H1 (cell line): ENCODE data around the gene BET1L. TPM values are rescaled to one million over a fixed set of nuclear protein-coding genes. Genes with fewer than 3 reads are reported as not detected.

ENCODE experiments used
- polyA plus RNA-seq, 7 experiments: library from polyadenylated mRNA; depleted of rRNA in 3 of 7; stranded (reverse) in 5 of 7; unstranded in 2 of 7; fragments of >200 nt in 5 of 7; fragments of 200-250 nt in 2 of 7; gene quantifications; 1 replicate in 5 of 7; 2 replicates in 1 of 7; 4 replicates in 1 of 7; pipeline versions ENCODE4 v1.2.1 to v1.2.3, GENCODE V29; 2011 to 2013; ENCODE audit warnings: missing spikeins in 2 of 7, mixed read lengths in 2 of 7
- total RNA-seq: library from RNA; stranded (reverse); fragmentation: NEBNext Ultra II Directional; extraction: Animal tissue kit (Norgen Biotek cat#: 25700); gene quantifications from 2 replicates; pipeline ENCODE4 v1.2.1, GENCODE V29; 2021
- TF ChIP-seq, protein P1 (sequence below): IDR thresholded peaks from 2 replicates; pipeline ENCODE4 v1.6.1; 2011; ENCODE audit warnings: low read length, improper control_type of control experiment

The BET1L gene
- total and polyA plus RNA-seq, 2 of the 8 experiments (the other 6 are each of a cell fraction or from before 2014, with no cell fraction given): 40.2 to 61.9 TPM

DNA sequence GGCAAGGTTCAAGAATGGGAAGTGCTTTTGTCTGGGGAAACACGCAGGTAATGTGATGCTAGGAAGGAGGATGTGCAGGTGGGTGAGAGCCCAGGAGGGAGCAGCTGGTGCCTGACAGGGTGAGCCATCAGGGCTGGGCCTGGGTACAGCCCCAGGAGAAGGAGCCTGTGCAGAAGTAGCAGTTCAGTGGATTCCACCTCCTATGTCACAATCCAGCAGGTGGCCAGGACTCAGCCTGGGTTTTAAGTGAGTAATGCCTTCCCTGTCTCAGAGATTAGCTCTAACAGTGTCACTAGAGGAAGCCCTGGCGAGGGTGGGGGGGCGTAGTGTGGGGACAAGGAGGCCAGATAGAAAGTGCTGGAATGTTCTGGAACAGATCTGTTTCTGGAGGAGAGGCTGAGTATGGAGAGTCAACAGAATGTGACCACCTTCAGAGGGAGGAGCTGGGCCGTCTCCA lies 8.4 kb upstream of the BET1L start (continued):
- TF ChIP-seq, protein P1, sequence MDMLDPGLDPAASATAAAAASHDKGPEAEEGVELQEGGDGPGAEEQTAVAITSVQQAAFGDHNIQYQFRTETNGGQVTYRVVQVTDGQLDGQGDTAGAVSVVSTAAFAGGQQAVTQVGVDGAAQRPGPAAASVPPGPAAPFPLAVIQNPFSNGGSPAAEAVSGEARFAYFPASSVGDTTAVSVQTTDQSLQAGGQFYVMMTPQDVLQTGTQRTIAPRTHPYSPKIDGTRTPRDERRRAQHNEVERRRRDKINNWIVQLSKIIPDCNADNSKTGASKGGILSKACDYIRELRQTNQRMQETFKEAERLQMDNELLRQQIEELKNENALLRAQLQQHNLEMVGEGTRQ: no peak
